SK-N-MC (cell line): ENCODE measurements around the gene BEND7.

Experiments
- EZH2 ChIP-seq: fragments of 200-600 bp; sonication (generic); IDR thresholded peaks from one replicate; pipeline ENCODE4 v1.6.1; 2017; ENCODE audit warnings: antibody characterized with exemption
- FOXP2 ChIP-seq: optimal IDR thresholded peaks from 2 replicates; pipeline ENCODE3; 2011; ENCODE audit warnings: mild to moderate bottlenecking, moderate library complexity; ENCODE audit not compliant: insufficient read depth; ENCODE audit errors: extremely low read length, control extremely low read depth
- POLR2AphosphoS5 ChIP-seq: IDR thresholded peaks from 2 replicates; pipeline ENCODE4 v1.6.1; 2012; ENCODE audit warnings: mild to moderate bottlenecking, low read depth, low read length, borderline replicate concordance

DNA sequence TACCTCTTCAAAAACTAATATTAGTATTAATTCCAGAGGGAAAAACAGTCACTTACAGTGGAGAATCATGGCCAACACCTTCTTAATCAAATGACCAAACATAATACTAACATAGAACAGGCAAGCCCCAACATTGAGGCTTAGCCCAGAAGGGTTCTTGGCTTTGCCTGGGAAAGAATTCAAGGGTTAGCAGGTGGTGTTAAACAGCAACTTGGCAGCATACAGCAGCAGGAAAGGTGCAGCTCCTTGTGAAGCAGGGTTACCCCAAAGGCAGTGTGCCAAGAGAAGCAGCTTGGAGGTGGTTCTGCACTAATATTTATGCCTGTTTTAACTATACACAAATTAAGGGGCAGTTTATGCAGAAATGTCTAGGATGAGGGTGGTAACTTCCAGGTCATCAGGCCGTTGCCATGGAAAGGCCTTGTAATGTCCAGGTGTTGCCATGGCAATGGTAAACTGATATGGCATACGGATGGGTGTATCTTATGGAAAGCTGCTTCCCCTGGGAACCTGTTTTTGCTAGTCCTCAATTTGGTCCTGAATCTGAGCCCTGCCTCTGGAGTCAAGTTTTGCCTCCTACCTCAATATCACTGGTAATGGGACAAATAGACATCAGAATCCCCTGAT is 27.2 kb upstream of the BEND7 start:
- no peak for TF ChIP-seq EZH2
- TF ChIP-seq POLR2AphosphoS5: no peak
- no peak for TF ChIP-seq FOXP2
